H1 (cell line): ENCODE measurements around the gene NDUFA8. TPM values are rescaled to one million over a fixed set of nuclear protein-coding genes. Genes with fewer than 3 reads are reported as not detected.

ENCODE experiments used
- CTCF ChIA-PET: fragments of 300-600 bp; sonication (Branson Sonifier 250); formaldehyde crosslinking; loops from one replicate; lab custom pipeline; 2021; ENCODE audit not compliant: partially characterized antibody; lab: Charles Lee
- POLR2A ChIA-PET: fragments of 300-600 bp; sonication (Branson Sonifier 250); formaldehyde crosslinking; loops from one replicate; lab custom pipeline; 2021; ENCODE audit warnings: inconsistent platforms; ENCODE audit not compliant: partially characterized antibody; lab: Charles Lee
- DNase-seq, 2 experiments: peaks; one replicate each; pipeline versions ENCODE4 v3.0.0 to v3.0.0-alpha.2; 2010 to 2022; ENCODE audit warnings: low spot score in 2 of 2, low read depth in 1 of 2, mixed read lengths in 1 of 2
- FAIRE-seq: peaks from 2 replicates; lab custom pipeline; 2011; peaks lifted over from hg19 to GRCh38; lab: Jason Lieb, UNC
- H2AFZ ChIP-seq: 2 replicates; pipeline ENCODE4 v1.8.1; 2012; ENCODE audit warnings: low read length, inconsistent platforms
- H2AK5ac ChIP-seq: 2 replicates; pipeline ENCODE4 v1.6.1; 2013; ENCODE audit warnings: low read depth, low read length
- H2BK120ac ChIP-seq: replicated peaks from 2 replicates; pipeline ENCODE3; 2013; ENCODE audit warnings: low read depth, low read length, inconsistent platforms
- H2BK12ac ChIP-seq: 2 replicates; pipeline ENCODE4 v1.6.1; 2013; ENCODE audit warnings: low read depth, low read length
- H2BK15ac ChIP-seq: 2 replicates; pipeline ENCODE4 v1.6.1; 2013; ENCODE audit warnings: low read length
- H2BK20ac ChIP-seq: 2 replicates; pipeline ENCODE4 v1.6.1; 2013; ENCODE audit warnings: low read length
- H2BK5ac ChIP-seq: 2 replicates; pipeline ENCODE4 v1.6.1; 2013; ENCODE audit warnings: low read depth, low read length
- H3K14ac ChIP-seq: 2 replicates; pipeline ENCODE4 v1.6.1; 2013; ENCODE audit warnings: inconsistent platforms; ENCODE audit not compliant: insufficient read length
- H3K18ac ChIP-seq: 2 replicates; pipeline ENCODE4 v1.6.1; 2013; ENCODE audit warnings: low read length; ENCODE audit errors: extremely low read depth
- H3K23ac ChIP-seq: 2 replicates; pipeline ENCODE4 v1.6.1; 2013; ENCODE audit warnings: inconsistent platforms; ENCODE audit not compliant: insufficient read length
- H3K23me2 ChIP-seq: 2 replicates; pipeline ENCODE4 v1.6.1; 2013; ENCODE audit warnings: low read depth, low read length
- H3K27ac ChIP-seq: 2 replicates; pipeline ENCODE4 v1.6.1; 2011; ENCODE audit warnings: low read depth, low read length, inconsistent platforms
- H3K27me3 ChIP-seq, 4 experiments: replicated peaks in 1 of 4; 1 replicate in 1 of 4; 2 replicates in 3 of 4; pipeline versions ENCODE4 v1.6.1 to v1.8.1; 2011 to 2013; ENCODE audit warnings: low read length in 3 of 4, mild to moderate bottlenecking in 3 of 4, inconsistent platforms in 2 of 4, mixed read lengths in 2 of 4, moderate library complexity in 1 of 4; ENCODE audit not compliant: control insufficient read depth in 3 of 4, insufficient read depth in 3 of 4; ENCODE audit errors: extremely low read depth in 1 of 4
- H3K36me3 ChIP-seq, 4 experiments: 2 replicates each; pipeline versions ENCODE4 v1.6.1 to v1.8.1; 2011 to 2013; ENCODE audit warnings: mild to moderate bottlenecking in 4 of 4, low read length in 3 of 4, moderate library complexity in 2 of 4, control low read depth in 1 of 4, inconsistent platforms in 1 of 4; ENCODE audit not compliant: insufficient read depth in 4 of 4, control insufficient read depth in 2 of 4
- H3K4ac ChIP-seq: replicated peaks from 2 replicates; pipeline ENCODE3; 2013; ENCODE audit warnings: low read length, low read depth, mixed read lengths, inconsistent platforms; ENCODE audit not compliant: insufficient read length
- H3K4me1 ChIP-seq, 4 experiments: replicated peaks in 1 of 4; 1 replicate in 1 of 4; 2 replicates in 3 of 4; pipeline versions ENCODE4 v1.6.1 to v1.8.1; 2011 to 2013; ENCODE audit warnings: low read length in 3 of 4, inconsistent platforms in 2 of 4, mixed read lengths in 1 of 4; ENCODE audit not compliant: insufficient read depth in 4 of 4, control insufficient read depth in 3 of 4
- H3K4me2 ChIP-seq, 2 experiments: 2 replicates each; pipeline versions ENCODE4 v1.6.1 to v1.8.1; 2011 to 2013; ENCODE audit warnings: low read depth in 2 of 2, low read length in 2 of 2, control low read depth in 1 of 2, inconsistent platforms in 1 of 2, mild to moderate bottlenecking in 1 of 2; ENCODE audit not compliant: insufficient read depth in 1 of 2
- H3K4me3 ChIP-seq, 4 experiments: fragments of 200-600, 300-600 bp in 1 of 4; sonication (generic), shearing (Covaris generic), sonication (Bioruptor Twin) in 1 of 4; 2 replicates each; pipeline versions ENCODE4 v1.5.1 to v1.8.1; 2011 to 2016; ENCODE audit warnings: low read length in 4 of 4, low read depth in 3 of 4, control low read depth in 2 of 4, inconsistent platforms in 2 of 4, mild to moderate bottlenecking in 2 of 4, mixed read lengths in 1 of 4, moderate library complexity in 1 of 4; ENCODE audit not compliant: insufficient read depth in 2 of 4; ENCODE audit errors: extremely low read depth in 1 of 4
- H3K56ac ChIP-seq: replicated peaks from 2 replicates; pipeline ENCODE3; 2013; ENCODE audit warnings: low read depth, mild to moderate bottlenecking, mixed read lengths, low read length, inconsistent platforms; ENCODE audit not compliant: insufficient read length
- H3K79me1 ChIP-seq: 2 replicates; pipeline ENCODE4 v1.6.1; 2013; ENCODE audit warnings: low read depth, low read length, control low read depth
- H3K79me2 ChIP-seq, 2 experiments: 2 replicates each; pipeline versions ENCODE4 v1.6.1 to v1.8.1; 2012 to 2013; ENCODE audit warnings: low read length in 2 of 2, mild to moderate bottlenecking in 2 of 2, inconsistent platforms in 1 of 2; ENCODE audit not compliant: insufficient read depth in 2 of 2, control insufficient read depth in 1 of 2
- H3K9ac ChIP-seq, 4 experiments: replicated peaks in 1 of 4; 1 replicate in 1 of 4; 2 replicates in 3 of 4; pipeline versions ENCODE4 v1.6.1 to v1.8.1; 2011 to 2013; ENCODE audit warnings: low read depth in 3 of 4, low read length in 3 of 4, control low read depth in 2 of 4, mild to moderate bottlenecking in 2 of 4, moderate library complexity in 2 of 4, inconsistent platforms in 1 of 4; ENCODE audit errors: extremely low read depth in 1 of 4
- H3K9me3 ChIP-seq, 2 experiments: 2 replicates each; pipeline versions ENCODE4 v1.6.1 to v1.8.1; 2012 to 2013; ENCODE audit warnings: mild to moderate bottlenecking in 2 of 2, moderate library complexity in 2 of 2, control low read depth in 1 of 2, inconsistent platforms in 1 of 2, low read depth in 1 of 2, low read length in 1 of 2, mixed read lengths in 1 of 2; ENCODE audit not compliant: insufficient read depth in 2 of 2
- H4K20me1 ChIP-seq, 2 experiments: replicated peaks in 1 of 2; 2 replicates each; pipeline versions ENCODE3 to v1.8.1; 2011 to 2013; ENCODE audit warnings: inconsistent platforms in 2 of 2, low read length in 2 of 2, mild to moderate bottlenecking in 1 of 2; ENCODE audit not compliant: insufficient read depth in 2 of 2, control insufficient read depth in 1 of 2
- H4K5ac ChIP-seq: 2 replicates; pipeline ENCODE4 v1.6.1; 2013; ENCODE audit warnings: low read length, low read depth, mixed read lengths, inconsistent platforms; ENCODE audit not compliant: insufficient read length
- H4K8ac ChIP-seq: 2 replicates; pipeline ENCODE4 v1.8.0; 2013; ENCODE audit warnings: mild to moderate bottlenecking, moderate library complexity, low read length, inconsistent platforms; ENCODE audit not compliant: insufficient read depth; ENCODE audit errors: extremely low read depth
- H4K91ac ChIP-seq: replicated peaks from 2 replicates; pipeline ENCODE3; 2013; ENCODE audit warnings: low read length, mixed read lengths, inconsistent platforms; ENCODE audit not compliant: insufficient read length
- CBX5 ChIP-seq: fragments of 300-800, 300-1000 bp; sonication (generic); IDR thresholded peaks from 2 replicates; pipeline ENCODE4 v1.7.1; 2016; ENCODE audit warnings: antibody characterized with exemption, low read length, low read depth
- KDM1A ChIP-seq: fragments of 200-600, 300-600 bp; sonication (generic); IDR thresholded peaks from 2 replicates; pipeline ENCODE4 v1.7.1; 2016; ENCODE audit warnings: mild to moderate bottlenecking, low read length, borderline replicate concordance
- RAD21 ChIP-seq, 2 experiments: IDR thresholded peaks in 1 of 2; conservative IDR thresholded peaks in 1 of 2; 2 replicates each; pipeline ENCODE4 v1.6.1; 2011; ENCODE audit warnings: low read depth in 2 of 2, low read length in 2 of 2, improper control_type of control experiment in 1 of 2, inconsistent platforms in 1 of 2, mild to moderate bottlenecking in 1 of 2, moderate library complexity in 1 of 2
- WGBS, 2 experiments: shearing (Covaris generic) in 1 of 2; methylation state at CpG; one replicate each; pipeline versions ENCODE4 v1.1.6 to v1.1.7; 2013 to 2015; ENCODE audit warnings: low lambda C conversion rate in 2 of 2, mixed read lengths in 2 of 2, inconsistent platforms in 1 of 2, low coverage in 1 of 2, missing lambda C conversion rate in 1 of 2; ENCODE audit not compliant: insufficient replicate concordance in 2 of 2, insufficient coverage in 1 of 2, insufficient read length in 1 of 2; ENCODE audit errors: extremely low coverage in 1 of 2, missing lambda C conversion rate in 1 of 2; 5-methylcytosine and 5-hydroxymethylcytosine counted together
- polyA plus RNA-seq, 7 experiments: library from polyadenylated mRNA; depleted of rRNA in 3 of 7; stranded (reverse) in 5 of 7; unstranded in 2 of 7; fragments of >200 nt in 5 of 7; fragments of 200-250 nt in 2 of 7; gene quantifications; 1 replicate in 5 of 7; 2 replicates in 1 of 7; 4 replicates in 1 of 7; pipeline versions ENCODE4 v1.2.1 to v1.2.3, GENCODE V29; 2011 to 2013; ENCODE audit warnings: missing spikeins in 2 of 7, mixed read lengths in 2 of 7
- total RNA-seq: library from RNA; stranded (reverse); fragmentation: NEBNext Ultra II Directional; extraction: Animal tissue kit (Norgen Biotek cat#: 25700); gene quantifications from 2 replicates; pipeline ENCODE4 v1.2.1, GENCODE V29; 2021
- TF ChIP-seq, protein P1 (sequence below), 3 experiments: IDR thresholded peaks; 1 replicate in 2 of 3; 2 replicates in 1 of 3; pipeline versions ENCODE4 v1.5.1 to v1.6.1; 2011; ENCODE audit warnings: low read length in 3 of 3, mild to moderate bottlenecking in 3 of 3, inconsistent platforms in 2 of 3, low read depth in 1 of 3, moderate library complexity in 1 of 3; ENCODE audit not compliant: insufficient read depth in 1 of 3; ENCODE audit errors: control extremely low read depth in 1 of 3

The NDUFA8 gene
- total and polyA plus RNA-seq, 2 of the 8 experiments (the other 6 are each of a cell fraction or from before 2014, with no cell fraction given) = 61.0 to 73.8 TPM

GRCh38 chr9:122144836-122145591 is 14.6 kb downstream of the NDUFA8 start:
- ChIA-PET CTCF (interaction anchor here (0.6 to 7.6 kb wide), 29 partner anchors 9 to 205 kb away, joined by 3 to 78 read pairs (median 4); partner anchors contain the start of genes MORN5 and NDUFA8), POLR2A (interaction anchor here (0.7 to 2.5 kb wide), 2 partner anchors 10 to 14 kb away, joined by 3 to 9 read pairs; partner anchors contain the start of genes MORN5 and NDUFA8)
- H2AK5ac ChIP-seq = no peak overlapping the region
- H3K27ac ChIP-seq = no peak overlapping the region
- H3K4me3 ChIP-seq = no peak overlapping the region
- no peak overlapping the region for H3K4me2 ChIP-seq
- no peak overlapping the region for H3K14ac ChIP-seq
- H4K8ac ChIP-seq = no peak overlapping the region
- no peak overlapping the region for H2BK15ac ChIP-seq
- H3K4me1 ChIP-seq = no peaks in the 10 kb centered on the region
- no peak overlapping the region for H3K23ac ChIP-seq
- H3K18ac ChIP-seq = no peak overlapping the region
- 82% methylated on average over 3 of the region's 3 CpGs; no CpG with 5 or more reads in 1 of the 2 experiments for WGBS, 2 experiments
- peaks cover 0 to 2% of the 10 kb centered on the region in 2 experiments for H4K20me1 ChIP-seq
- H3K9ac ChIP-seq = no peak overlapping the region
- no peaks in the 10 kb centered on the region for H3K9me3 ChIP-seq
- no peaks in the 10 kb centered on the region; the same call in 1 of the 2 replicates for H3K79me1 ChIP-seq
- TF ChIP-seq, protein P1, sequence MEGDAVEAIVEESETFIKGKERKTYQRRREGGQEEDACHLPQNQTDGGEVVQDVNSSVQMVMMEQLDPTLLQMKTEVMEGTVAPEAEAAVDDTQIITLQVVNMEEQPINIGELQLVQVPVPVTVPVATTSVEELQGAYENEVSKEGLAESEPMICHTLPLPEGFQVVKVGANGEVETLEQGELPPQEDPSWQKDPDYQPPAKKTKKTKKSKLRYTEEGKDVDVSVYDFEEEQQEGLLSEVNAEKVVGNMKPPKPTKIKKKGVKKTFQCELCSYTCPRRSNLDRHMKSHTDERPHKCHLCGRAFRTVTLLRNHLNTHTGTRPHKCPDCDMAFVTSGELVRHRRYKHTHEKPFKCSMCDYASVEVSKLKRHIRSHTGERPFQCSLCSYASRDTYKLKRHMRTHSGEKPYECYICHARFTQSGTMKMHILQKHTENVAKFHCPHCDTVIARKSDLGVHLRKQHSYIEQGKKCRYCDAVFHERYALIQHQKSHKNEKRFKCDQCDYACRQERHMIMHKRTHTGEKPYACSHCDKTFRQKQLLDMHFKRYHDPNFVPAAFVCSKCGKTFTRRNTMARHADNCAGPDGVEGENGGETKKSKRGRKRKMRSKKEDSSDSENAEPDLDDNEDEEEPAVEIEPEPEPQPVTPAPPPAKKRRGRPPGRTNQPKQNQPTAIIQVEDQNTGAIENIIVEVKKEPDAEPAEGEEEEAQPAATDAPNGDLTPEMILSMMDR (IDR thresholded peaks at IDR 0.05; ENCODE audit: control extremely low read depth in 1 of 3, insufficient read depth in 1 of 3, low read depth in 1 of 3, low read length in 3 of 3) = peak in 2 of 3 experiments; percentile 16 to 52; a peak in 2 of 4 replicates
- no peak for TF ChIP-seq KDM1A
- TF ChIP-seq RAD21 (IDR thresholded peaks at IDR 0.05 in 1 of 2, conservative IDR thresholded peaks at IDR 0.05 in 1 of 2; ENCODE audit: low read depth in 2 of 2, low read length in 2 of 2) = peak; percentile 9 to 31; a peak in 2 of 4 replicates
- no peak for TF ChIP-seq CBX5
- no peak overlapping the region for H2BK20ac ChIP-seq
- H2BK12ac ChIP-seq = no peak overlapping the region
- no peak overlapping the region for H2BK120ac ChIP-seq
- FAIRE-seq (no peak), DNase-seq (no peak)
- no peaks in the 10 kb centered on the region for H3K23me2 ChIP-seq
- H3K4ac ChIP-seq = no peak overlapping the region
- H3K36me3 ChIP-seq = peaks cover 4 to 41% (median 14%) of the 10 kb centered on the region in 4 experiments; a peak in 7 of 8 replicates
- no peaks in the 10 kb centered on the region for H3K79me2 ChIP-seq
- H2AFZ ChIP-seq = no peak overlapping the region
- no peak overlapping the region for H4K5ac ChIP-seq
- no peaks in the 10 kb centered on the region for H3K27me3 ChIP-seq
- H3K56ac ChIP-seq = no peak overlapping the region
- no peak overlapping the region for H2BK5ac ChIP-seq
- no peak overlapping the region for H4K91ac ChIP-seq
